Dermis blood vessel endothelial cell (primary cell): ENCODE data around the gene NUDCD3. TPM values are rescaled to one million over a fixed set of nuclear protein-coding genes. Genes with fewer than 3 reads are reported as not detected.
A peak's percentile ranks its signal among the peaks of the same experiment; 100 is the strongest.

Source experiments
- DNase-seq: peaks from one replicate; pipeline ENCODE4 v3.0.0; 2010
- total RNA-seq: library from RNA; depleted of rRNA; stranded (reverse); fragments of >200 nt; gene quantifications from 2 replicates; pipeline ENCODE4 v1.2.3, GENCODE V29; 2014

Gene NUDCD3
- total RNA-seq, 1 donor from 2014 or later: 71.6 TPM

GRCh38 chr7:44381494-44382220 is 108.8 kb downstream of the NUDCD3 start:
- DNase-seq: no peak

- peak; percentile 17 for DNase-seq
Observed at GRCh38 chr7:44380831-44381493, 109.5 kb downstream of the NUDCD3 start.

- no peak for DNase-seq
Observed at GRCh38 chr7:44380189-44380830, 110.1 kb downstream of the NUDCD3 start.

GRCh38 chr7:44379366-44380188 is 110.9 kb downstream of the NUDCD3 start:
- DNase-seq: peak; percentile 25

GRCh38 chr7:44378744-44379143 is 111.7 kb downstream of the NUDCD3 start:
- DNase-seq: peak; percentile 83

- no peak for DNase-seq
Observed at GRCh38 chr7:44377681-44378421, 112.6 kb downstream of the NUDCD3 start.

GRCh38 chr7:44377134-44377463 is 113.4 kb downstream of the NUDCD3 start:
- no peak for DNase-seq

- no peak for DNase-seq
Observed at GRCh38 chr7:44376429-44377133, 113.9 kb downstream of the NUDCD3 start.

- no peak for DNase-seq
Observed at GRCh38 chr7:44375926-44376342, 114.5 kb downstream of the NUDCD3 start.

- DNase-seq: peak; percentile 58
Observed at GRCh38 chr7:44375236-44375699, 115.2 kb downstream of the NUDCD3 start.

GRCh38 chr7:44374007-44374763 is 116.3 kb downstream of the NUDCD3 start:
- no peak for DNase-seq

- no peak for DNase-seq
Observed at GRCh38 chr7:44373418-44373740, 117.1 kb downstream of the NUDCD3 start.

- DNase-seq: no peak
Observed at GRCh38 chr7:44372560-44373417, 117.7 kb downstream of the NUDCD3 start.

GRCh38 chr7:44368885-44369284 is 121.6 kb downstream of the NUDCD3 start:
- peak; percentile 40 for DNase-seq

- no peak for DNase-seq
Observed at GRCh38 chr7:44368455-44368854, 122.0 kb downstream of the NUDCD3 start.

- DNase-seq: no peak
Observed at GRCh38 chr7:44367475-44368043, 122.9 kb downstream of the NUDCD3 start.

- DNase-seq: no peak
Observed at GRCh38 chr7:44366986-44367385, 123.5 kb downstream of the NUDCD3 start.

- no peak for DNase-seq
Observed at GRCh38 chr7:44353668-44354067, 136.8 kb downstream of the NUDCD3 start.
